Caki2 (cell line): ENCODE measurements around the gene TBC1D19. TPM values are rescaled to one million over a fixed set of nuclear protein-coding genes. Genes with fewer than 3 reads are reported as not detected.
"Not testable (repeated sequence)": the region's sequence is repeated elsewhere in the genome, so short reads cannot be mapped to it uniquely, and the experiment has no call there.

Source experiments
- DNase-seq: peaks from one replicate; pipeline ENCODE4 v3.0.0-alpha.2; 2015; ENCODE audit warnings: low read depth
- in situ Hi-C: cut with HindIII; loops from 2 replicates; pipeline ENCODE4 v1.10.0; 2016; ENCODE audit warnings: low sequenced_read_pairs, low pct_unique_long_range_greater_than_20kb, mixed read lengths
- total RNA-seq: library from RNA; depleted of rRNA; stranded (reverse); fragments of >200 nt; shearing (Covaris generic); gene quantifications from 2 replicates; pipeline ENCODE4 v1.2.3, GENCODE V29; 2014; ENCODE audit warnings: low replicate concordance

Gene TBC1D19
- total RNA-seq, 1 experiment from 2014 or later = 47.4 TPM

DNA sequence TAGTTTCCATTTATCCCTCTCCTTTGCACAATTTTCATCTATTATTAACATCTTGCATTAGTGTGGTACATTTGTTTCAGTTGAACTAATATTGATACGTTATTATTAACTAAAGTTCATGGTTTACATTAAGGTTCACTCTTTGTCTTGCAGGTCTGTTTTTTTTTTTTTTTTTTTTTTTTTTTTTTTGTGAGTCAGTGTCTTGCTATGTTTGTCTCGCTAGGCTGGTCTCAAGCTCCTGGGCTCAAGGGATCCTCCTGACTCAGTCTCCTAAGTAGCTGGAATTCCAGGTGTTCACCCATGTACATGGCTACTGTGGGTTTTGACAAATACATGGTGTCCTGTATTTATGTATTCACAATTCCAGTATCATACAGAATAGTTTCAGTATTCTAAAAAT is 6.8 kb downstream of the TBC1D19 start:
- DNase-seq = peak; percentile 79
- in situ Hi-C loops = no loop called here

- DNase-seq, in situ Hi-C loops: not testable (repeated sequence)
Measured at GRCh38 chr4:26593557-26593956, 9.7 kb downstream of the TBC1D19 start.

DNA sequence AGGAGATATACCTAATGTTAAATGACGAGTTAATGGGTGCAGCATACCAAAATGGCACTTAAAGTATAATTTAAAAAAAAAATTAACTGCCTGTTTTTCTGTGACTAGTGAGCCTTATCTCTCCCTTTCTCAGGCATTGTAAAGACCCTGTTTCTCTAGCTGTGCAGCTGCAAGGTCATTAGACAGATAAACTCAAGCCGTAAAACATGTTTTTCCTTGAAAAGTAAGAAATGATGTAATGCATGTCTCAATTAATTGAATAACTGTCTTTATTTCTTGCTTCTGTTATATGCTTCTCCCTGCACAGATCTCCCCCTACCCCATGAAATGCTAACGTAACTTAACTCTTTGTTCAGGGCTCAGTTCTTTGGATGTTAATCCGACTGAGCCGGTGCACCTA is 10.5 kb downstream of the TBC1D19 start:
- DNase-seq = no peak
- in situ Hi-C loops = no loop called here

DNA sequence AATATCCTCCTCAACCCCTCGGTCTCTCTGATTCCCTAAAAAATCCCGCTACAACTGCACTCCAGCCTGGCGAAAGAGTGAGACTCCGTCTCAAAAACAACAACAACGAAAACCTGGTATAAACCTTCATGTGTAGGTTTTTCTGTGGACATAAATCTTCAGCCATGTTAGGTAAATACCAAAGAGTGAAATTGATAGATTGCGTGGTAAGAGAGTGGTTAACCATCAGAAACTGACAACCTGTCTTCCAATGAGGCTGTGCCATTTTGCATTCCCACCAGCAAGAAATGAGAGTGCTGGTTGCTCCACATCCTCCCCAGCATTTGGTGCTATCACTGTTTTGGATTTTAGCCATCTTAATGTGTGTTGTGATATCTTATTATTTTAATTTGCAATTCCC is 10.9 kb downstream of the TBC1D19 start:
- DNase-seq = no peak
- in situ Hi-C loops = no loop called here

DNA sequence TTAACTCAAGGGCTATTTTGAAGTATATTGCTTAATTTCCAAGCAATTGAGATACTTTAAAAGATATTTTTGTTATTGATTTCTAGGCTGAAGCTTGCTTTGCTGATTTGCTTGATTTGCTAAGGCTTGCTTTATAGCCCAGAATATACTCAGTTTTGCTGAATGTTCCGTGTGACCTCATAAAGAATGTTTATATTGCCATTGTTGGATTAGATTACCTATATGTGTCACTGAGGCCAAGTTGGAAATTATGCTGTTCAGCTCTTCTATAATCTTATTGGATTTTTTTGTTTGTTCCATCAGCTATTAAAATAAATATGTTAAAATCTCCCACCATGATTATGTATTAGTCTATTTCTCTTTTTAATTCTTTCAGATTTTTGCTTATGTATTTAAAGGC is 13.0 kb downstream of the TBC1D19 start:
- DNase-seq = no peak
- in situ Hi-C loops = no loop called here

DNA sequence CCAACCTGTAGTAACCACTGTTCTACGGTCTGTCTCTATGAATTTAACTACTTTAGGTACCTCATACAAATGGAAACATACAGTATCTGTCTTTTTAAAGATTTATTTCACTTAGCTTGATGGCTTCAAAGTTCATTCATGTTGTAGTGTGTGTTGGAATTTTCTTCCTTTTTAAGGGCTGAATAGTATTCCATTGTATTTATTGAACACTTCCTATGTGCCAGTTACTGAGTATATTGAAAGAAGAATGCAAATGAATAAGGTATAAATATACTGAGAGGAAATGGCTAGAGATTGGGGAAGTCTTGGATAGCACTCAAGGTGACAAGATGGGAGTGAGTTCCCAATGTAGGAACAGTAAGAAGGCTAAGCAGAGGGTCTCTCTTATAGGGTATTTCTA is 17.3 kb downstream of the TBC1D19 start:
- in situ Hi-C loops = no loop called here
- no peak for DNase-seq

DNA sequence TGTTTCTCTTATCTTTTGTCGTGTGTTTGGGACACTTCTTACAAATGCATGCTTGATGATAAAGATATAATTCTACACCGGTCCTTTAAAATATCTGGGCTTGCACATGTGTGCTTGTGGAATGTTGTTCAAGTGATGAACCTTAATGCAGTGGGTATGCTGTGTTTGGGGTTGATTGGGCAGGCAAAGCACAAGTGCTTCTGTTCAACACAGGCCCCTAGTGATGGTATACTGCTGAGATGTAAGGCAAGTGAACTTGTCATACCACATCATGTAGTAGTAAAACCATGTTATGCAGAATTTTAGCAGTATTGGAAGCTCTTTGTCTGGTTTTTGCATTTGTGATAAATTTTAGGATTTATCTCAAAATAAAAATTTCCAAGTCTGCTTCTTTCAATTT is 23.9 kb downstream of the TBC1D19 start:
- in situ Hi-C loops = no loop called here
- DNase-seq = no peak

DNA sequence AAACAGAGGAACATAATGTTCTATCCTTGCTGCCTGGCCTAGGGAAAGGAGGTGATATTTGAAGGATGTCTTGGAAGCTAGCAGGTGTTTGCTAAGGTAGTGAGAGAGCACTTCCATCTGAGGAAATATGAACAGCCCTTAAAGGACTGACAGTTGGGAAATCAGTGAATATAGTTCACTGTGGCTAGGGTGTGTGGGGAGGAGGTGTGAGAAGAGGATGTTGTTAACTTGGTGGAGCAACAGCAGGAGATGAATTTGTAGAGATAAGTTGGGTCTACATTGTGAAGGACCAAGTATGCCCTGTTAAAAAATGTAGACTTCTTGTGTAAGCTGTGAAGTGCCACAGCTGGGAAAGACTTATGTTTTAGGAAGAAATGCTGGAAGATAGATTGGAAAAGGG is 25.5 kb downstream of the TBC1D19 start:
- no peak for DNase-seq
- in situ Hi-C loops = no loop called here

GRCh38 chr4:26609868-26610267 is 26.0 kb downstream of the TBC1D19 start:
- in situ Hi-C loops = no loop called here
- DNase-seq = no peak

DNA sequence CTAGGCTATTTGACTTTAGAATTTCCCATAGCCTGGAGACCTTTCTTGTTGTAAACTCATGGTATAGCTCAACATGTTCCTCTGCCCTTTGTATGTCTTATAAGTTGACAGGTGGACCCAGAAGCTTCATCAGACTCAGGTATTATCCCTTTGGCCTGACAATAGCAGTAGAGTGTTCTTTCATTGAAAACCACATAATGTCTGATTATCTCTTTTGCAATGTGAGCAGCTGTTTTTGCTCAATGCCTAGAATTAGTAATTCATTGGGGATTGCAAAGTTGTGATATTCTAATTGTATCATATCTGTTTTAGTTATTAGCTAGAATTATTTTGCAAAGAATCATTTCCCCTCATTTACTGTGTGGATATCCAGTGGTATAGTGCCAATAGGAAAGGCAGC is 27.5 kb downstream of the TBC1D19 start:
- no peak for DNase-seq
- in situ Hi-C loops = no loop called here

DNA sequence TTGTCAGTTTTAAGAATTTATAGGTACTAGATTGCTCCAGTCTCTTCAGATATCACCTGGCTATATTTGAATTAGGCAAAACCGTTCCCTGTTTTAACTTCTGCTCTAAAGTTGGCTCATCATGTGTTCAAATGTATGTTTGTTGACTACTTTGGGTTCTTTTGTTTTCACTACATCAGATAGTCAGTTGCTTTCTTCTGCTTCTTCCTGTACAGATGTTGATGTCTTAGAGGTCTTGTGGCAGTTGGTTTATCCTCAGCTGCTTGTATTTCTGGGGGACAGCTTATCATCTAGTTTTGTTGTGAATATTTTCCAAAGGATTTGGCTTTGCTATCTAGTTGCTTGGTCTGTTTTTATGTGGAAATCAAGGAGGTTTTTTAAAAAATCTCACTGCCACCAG is 28.0 kb downstream of the TBC1D19 start:
- DNase-seq = no peak
- in situ Hi-C loops = no loop called here

- no peak for DNase-seq
- in situ Hi-C loops = no loop called here
Measured at GRCh38 chr4:26613237-26613636, 29.4 kb downstream of the TBC1D19 start.

DNA sequence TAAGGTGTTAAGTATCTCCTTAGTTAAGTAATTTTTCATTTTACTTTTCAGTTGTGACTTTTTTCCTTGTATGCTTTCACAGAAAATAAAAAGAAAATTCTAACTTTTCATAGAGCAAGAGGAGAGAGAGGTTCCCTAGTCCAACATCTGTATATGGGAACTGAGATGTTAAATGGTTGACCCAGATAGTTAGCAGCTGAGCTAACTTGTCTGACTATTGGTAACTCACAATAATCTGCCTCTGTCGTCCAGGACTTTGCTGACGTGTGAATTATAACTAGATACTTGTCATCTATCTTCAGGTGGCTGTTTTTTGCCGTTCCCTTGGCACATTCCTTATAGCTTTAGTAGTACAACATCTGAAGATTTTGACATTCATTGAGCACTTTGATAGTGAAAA is 29.9 kb downstream of the TBC1D19 start:
- DNase-seq = no peak
- in situ Hi-C loops = no loop called here

GRCh38 chr4:26619784-26620183 is 35.9 kb downstream of the TBC1D19 start:
- in situ Hi-C loops = no loop called here

DNA sequence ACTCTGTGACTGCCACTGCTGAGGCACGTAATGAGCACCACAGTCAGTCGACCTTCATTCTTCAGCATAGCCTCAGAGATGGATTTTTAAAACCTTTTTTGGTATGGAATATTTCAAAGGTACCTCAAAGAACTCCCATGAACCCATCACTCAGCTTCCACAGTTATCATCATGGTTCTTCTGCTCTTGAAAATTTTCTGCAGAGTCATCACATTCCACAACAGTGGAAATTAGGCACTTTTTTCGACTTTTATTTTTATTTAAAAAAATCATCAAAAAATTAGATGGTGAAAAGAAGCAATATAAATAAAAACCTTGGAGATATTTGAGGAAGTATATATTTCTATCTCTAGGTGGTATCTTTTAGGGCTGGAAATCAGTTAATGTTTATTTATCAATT is 37.5 kb downstream of the TBC1D19 start:
- in situ Hi-C loops = no loop called here

More at GRCh38 chr4:26619784-26620183, 35.9 kb downstream of the TBC1D19 start:
- DNase-seq = peak; percentile 4

DNA sequence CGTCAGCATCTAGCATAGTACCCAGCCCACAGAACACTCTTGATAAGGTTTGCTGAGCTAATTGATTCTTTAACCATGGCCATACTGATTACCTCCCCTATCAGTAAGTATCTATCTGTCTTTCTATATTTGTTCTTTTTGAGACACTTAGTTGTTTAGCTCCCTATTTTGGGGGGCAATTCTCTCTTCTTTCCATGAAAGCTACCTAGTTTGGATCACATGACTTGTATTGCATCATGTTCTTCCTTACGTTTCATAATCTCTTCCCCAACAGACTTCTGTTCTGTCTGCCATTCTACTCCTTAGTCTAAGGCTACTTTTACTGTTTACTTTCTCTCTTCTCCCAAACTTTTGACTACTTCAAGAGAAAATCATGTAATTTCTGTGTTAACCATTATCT is 39.0 kb downstream of the TBC1D19 start:
- in situ Hi-C loops = no loop called here
- no peak for DNase-seq

More for the DNA sequence above, 37.5 kb downstream of the TBC1D19 start:
- DNase-seq = no peak

- in situ Hi-C loops, DNase-seq: not testable (repeated sequence)
Measured at GRCh38 chr4:26626658-26627057, 42.8 kb downstream of the TBC1D19 start.

- DNase-seq = no peak
- in situ Hi-C loops = no loop called here
Measured at GRCh38 chr4:26632916-26633315, 49.0 kb downstream of the TBC1D19 start.

GRCh38 chr4:26634237-26634636 is 50.4 kb downstream of the TBC1D19 start:
- in situ Hi-C loops = no loop called here
- no peak for DNase-seq

DNA sequence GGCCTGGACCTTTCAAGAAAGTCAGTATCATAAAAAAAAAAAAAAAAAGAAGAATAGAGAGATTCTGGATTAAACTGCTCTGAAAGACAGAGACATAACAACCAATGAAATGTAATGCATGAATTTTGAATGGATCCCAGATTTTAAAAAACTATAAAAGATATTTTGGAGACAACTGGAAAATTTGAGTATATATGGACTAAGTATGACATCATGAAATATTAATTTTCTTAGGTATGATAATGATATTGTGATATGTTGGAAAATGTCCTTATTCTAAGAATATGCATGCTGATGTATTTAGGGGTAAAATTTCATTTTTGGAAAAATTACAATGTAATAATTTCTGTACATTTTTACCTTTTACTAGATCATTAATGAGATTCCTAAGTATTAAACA is 52.6 kb downstream of the TBC1D19 start:
- DNase-seq = no peak
- in situ Hi-C loops = no loop called here

- DNase-seq, in situ Hi-C loops: not testable (repeated sequence)
Measured at GRCh38 chr4:26640639-26641038, 56.8 kb downstream of the TBC1D19 start.
